Measurements from ENCODE around the gene LYAR.

- TF ChIP-seq CTCF (IDR thresholded peaks at IDR 0.05; ENCODE audit: low read length) (no peak), EZH2 (IDR thresholded peaks at IDR 0.05; ENCODE audit: borderline replicate concordance, low read length) (no peak)
These were observed 62.2 kb downstream of the LYAR start for GRCh38 chr4:4227510-4228355.

All from OCI-LY1 (cell line).